ENCODE measurements around the gene FAM204A. TPM values are rescaled to one million over a fixed set of nuclear protein-coding genes. Genes with fewer than 3 reads are reported as not detected.

The FAM204A gene
- total and polyA plus RNA-seq, 3 donors from 2014 or later, result 51.3 to 78.3 (median 68.7) TPM

- H3K36me3 ChIP-seq (ENCODE audit: low read depth, missing control alignments), result no peaks in the 10 kb centered on the region
- intact Hi-C loops (cut with DNase I; ENCODE audit: low total_unique reads), result no loop called here
- no peaks in the 10 kb centered on the region for H3K9me3 ChIP-seq
- H3K4me3 ChIP-seq, result no peak overlapping the region
- H3K27me3 ChIP-seq, result no peaks in the 10 kb centered on the region
- TF ChIP-seq, protein P1, sequence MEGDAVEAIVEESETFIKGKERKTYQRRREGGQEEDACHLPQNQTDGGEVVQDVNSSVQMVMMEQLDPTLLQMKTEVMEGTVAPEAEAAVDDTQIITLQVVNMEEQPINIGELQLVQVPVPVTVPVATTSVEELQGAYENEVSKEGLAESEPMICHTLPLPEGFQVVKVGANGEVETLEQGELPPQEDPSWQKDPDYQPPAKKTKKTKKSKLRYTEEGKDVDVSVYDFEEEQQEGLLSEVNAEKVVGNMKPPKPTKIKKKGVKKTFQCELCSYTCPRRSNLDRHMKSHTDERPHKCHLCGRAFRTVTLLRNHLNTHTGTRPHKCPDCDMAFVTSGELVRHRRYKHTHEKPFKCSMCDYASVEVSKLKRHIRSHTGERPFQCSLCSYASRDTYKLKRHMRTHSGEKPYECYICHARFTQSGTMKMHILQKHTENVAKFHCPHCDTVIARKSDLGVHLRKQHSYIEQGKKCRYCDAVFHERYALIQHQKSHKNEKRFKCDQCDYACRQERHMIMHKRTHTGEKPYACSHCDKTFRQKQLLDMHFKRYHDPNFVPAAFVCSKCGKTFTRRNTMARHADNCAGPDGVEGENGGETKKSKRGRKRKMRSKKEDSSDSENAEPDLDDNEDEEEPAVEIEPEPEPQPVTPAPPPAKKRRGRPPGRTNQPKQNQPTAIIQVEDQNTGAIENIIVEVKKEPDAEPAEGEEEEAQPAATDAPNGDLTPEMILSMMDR (IDR thresholded peaks at IDR 0.05), result no peak
- no peak for TF ChIP-seq POLR2A (IDR thresholded peaks at IDR 0.05)
- H3K27ac ChIP-seq, result no peak overlapping the region
- DNase-seq, result peak; percentile 38
- H3K4me1 ChIP-seq, result peaks cover 4% of the 10 kb centered on the region
These were observed 65.9 kb downstream of the FAM204A start for GRCh38 chr10:118276204-118276603.

DNA sequence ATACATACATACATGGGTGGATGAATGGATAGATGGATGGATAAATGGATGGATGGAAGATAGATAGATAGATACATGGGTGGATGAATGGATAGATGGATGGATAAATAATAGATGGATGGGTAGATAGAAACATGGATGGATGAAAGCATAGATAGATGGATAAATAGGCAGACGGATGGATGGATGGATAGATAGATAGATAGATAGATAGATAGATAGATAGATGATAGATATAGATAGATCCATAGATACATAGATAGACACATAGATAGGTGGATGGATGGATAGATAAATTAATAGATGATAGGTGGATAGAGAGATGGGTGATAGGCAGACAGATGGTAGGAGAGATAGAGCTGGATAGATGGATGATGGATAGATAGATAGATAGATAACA, 68.5 kb downstream of the FAM204A start:
- intact Hi-C loops (cut with DNase I; ENCODE audit: low total_unique reads), result no loop called here
- Histone ChIP-seq H3K9me3 (no peaks in the 10 kb centered on the region), H3K4me3 (no peak overlapping the region), H3K36me3 (ENCODE audit: low read depth, missing control alignments) (no peaks in the 10 kb centered on the region), H3K4me1 (peaks cover 4% of the 10 kb centered on the region), H3K27ac (no peak overlapping the region), H3K27me3 (no peaks in the 10 kb centered on the region)
- 81 to 91% methylated on average over 1 of the region's 1 CpG for WGBS, 2 donors
- no peak for TF ChIP-seq POLR2A (IDR thresholded peaks at IDR 0.05)
- TF ChIP-seq, protein P1 (IDR thresholded peaks at IDR 0.05), result no peak
- DNase-seq, result no peak

DNA sequence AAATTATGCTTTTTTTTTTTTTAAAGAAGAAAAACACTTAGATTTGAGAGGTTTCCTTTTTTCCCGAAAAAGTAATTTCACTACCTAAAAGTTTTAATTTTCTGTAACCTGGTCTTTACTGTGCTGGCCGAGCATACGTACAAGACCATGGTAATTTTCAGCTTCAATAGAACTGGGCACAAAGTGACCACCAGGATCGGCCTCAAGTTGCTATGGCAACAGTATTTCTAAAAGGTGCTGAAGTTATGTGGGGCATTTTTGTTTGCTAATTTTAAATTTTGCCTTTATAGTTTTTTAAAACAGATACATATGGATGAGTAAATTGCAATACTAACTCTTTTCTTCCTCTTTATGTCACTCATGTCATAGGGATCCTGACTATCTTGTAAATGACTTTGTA, 69.4 kb downstream of the FAM204A start:
- DNase-seq, result no peak
- H3K27ac ChIP-seq, result peak overlapping the region in 1 of 2 donors; percentile 62
- no peak for TF ChIP-seq POLR2A (IDR thresholded peaks at IDR 0.05)
- TF ChIP-seq, protein P1 (IDR thresholded peaks at IDR 0.05), result no peak
- no peaks in the 10 kb centered on the region for H3K36me3 ChIP-seq (ENCODE audit: low read depth, missing control alignments)
- intact Hi-C loops (cut with DNase I; ENCODE audit: low total_unique reads), result no loop called here
- H3K4me3 ChIP-seq, result no peak overlapping the region
- peaks cover 4% of the 10 kb centered on the region for H3K4me1 ChIP-seq
- WGBS, 2 donors, result 45 to 47% methylated on average over 4 of the region's 4 CpGs
- H3K9me3 ChIP-seq, result no peaks in the 10 kb centered on the region
- no peaks in the 10 kb centered on the region for H3K27me3 ChIP-seq

GRCh38 chr10:118272149-118272721, 69.9 kb downstream of the FAM204A start:
- Histone ChIP-seq H3K4me1 (peaks cover 4% of the 10 kb centered on the region), H3K27me3 (no peaks in the 10 kb centered on the region), H3K27ac (peak overlapping the region; percentile 45 to 62), H3K36me3 (ENCODE audit: low read depth, missing control alignments) (no peaks in the 10 kb centered on the region), H3K4me3 (peak overlapping the region; percentile 3 to 24), H3K9me3 (no peaks in the 10 kb centered on the region)
- WGBS, 2 donors, result 7 to 11% methylated on average over 16 of the region's 16 CpGs
- peak; percentile 25 for DNase-seq
- intact Hi-C loops (cut with DNase I; ENCODE audit: low total_unique reads), result no loop called here
- no peak for TF ChIP-seq POLR2A (IDR thresholded peaks at IDR 0.05)
- TF ChIP-seq, protein P1 (IDR thresholded peaks at IDR 0.05), result no peak

DNA sequence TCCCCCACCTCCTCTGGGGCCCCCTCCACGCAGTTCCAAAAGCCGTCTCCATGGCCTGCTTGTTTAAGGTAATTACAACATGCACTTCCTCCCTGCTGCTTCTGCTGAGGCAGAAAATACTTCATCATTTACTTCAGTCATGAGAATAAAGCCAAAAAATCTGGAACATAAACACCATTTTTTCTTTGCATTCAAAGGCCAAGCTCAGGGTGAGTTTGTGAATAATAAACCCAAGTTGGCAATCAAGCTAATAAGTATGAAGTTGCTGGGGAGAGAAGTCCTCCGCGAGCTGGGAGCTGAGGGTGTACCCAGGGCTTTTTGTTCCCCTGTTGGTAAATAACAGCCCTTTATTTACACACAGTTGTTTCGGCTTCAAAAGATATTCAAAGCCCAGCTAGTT, 70.5 kb downstream of the FAM204A start:
- peak overlapping the region; percentile 3 to 24 for H3K4me3 ChIP-seq
- intact Hi-C loops (cut with DNase I; ENCODE audit: low total_unique reads), result no loop called here
- WGBS, 2 donors, result 13 to 29% methylated on average over 5 of the region's 5 CpGs
- peaks cover 4% of the 10 kb centered on the region for H3K4me1 ChIP-seq
- peak overlapping the region; percentile 45 to 62 for H3K27ac ChIP-seq
- no peaks in the 10 kb centered on the region for H3K36me3 ChIP-seq (ENCODE audit: low read depth, missing control alignments)
- no peak for DNase-seq
- TF ChIP-seq, protein P1 (IDR thresholded peaks at IDR 0.05), result no peak
- TF ChIP-seq POLR2A (IDR thresholded peaks at IDR 0.05), result no peak
- H3K27me3 ChIP-seq, result no peaks in the 10 kb centered on the region
- no peaks in the 10 kb centered on the region for H3K9me3 ChIP-seq

Measured in testis (tissue), 3 donors.